Measurements from ENCODE around the gene DTNB. TPM values are rescaled to one million over a fixed set of nuclear protein-coding genes. Genes with fewer than 3 reads are reported as not detected.

The DTNB gene
- total and polyA plus RNA-seq, 2 donors (not counting 1 experiment from before 2014, with no cell fraction given) = 25.7 to 37.3 TPM

GRCh38 chr2:25362049-25362433, 311.3 kb downstream of the DTNB start:
- peak overlapping the region; percentile 55 for H2AFZ ChIP-seq (ENCODE audit: insufficient read depth, low read depth, low read length, poor library complexity, severe bottlenecking)
- ATAC-seq (ENCODE audit: low read depth) = peak; percentile 83
- H3K79me2 ChIP-seq (ENCODE audit: control insufficient read depth, insufficient read depth, low read length) = peaks cover 4% of the 10 kb centered on the region
- peaks cover 0 to 4% (median 0%) of the 10 kb centered on the region in 3 donors for H3K9me3 ChIP-seq (ENCODE audit: control extremely low read depth in 1 of 3, control insufficient read depth in 2 of 3, insufficient read depth in 1 of 3, low read length in 2 of 3)
- H3K27ac ChIP-seq (ENCODE audit: low read length in 2 of 2) = peak overlapping the region; percentile 97 to 98
- 0% methylated on average over 14 of the region's 16 CpGs for WGBS (ENCODE audit: insufficient coverage)
- H3K4me2 ChIP-seq (replicated peaks; ENCODE audit: low read depth, low read length, poor library complexity, severe bottlenecking) = peak overlapping the region; percentile 88
- DNase-seq = peak; percentile 95
- TF ChIP-seq EZH2 (IDR thresholded peaks at IDR 0.05; ENCODE audit: borderline replicate concordance, insufficient read depth, low read depth, low read length, poor library complexity, severe bottlenecking) (no peak), CTCF (IDR thresholded peaks at IDR 0.05) (peak; percentile 93)
- Mint-ChIP-seq H3K4me3 (peak overlapping the region; percentile 89), H3K27ac (peak overlapping the region; percentile 96), H3K4me1 (peaks cover 28% of the 10 kb centered on the region), H3K27me3 (no peaks in the 10 kb centered on the region), H3K9me3 (ENCODE audit: insufficient read depth) (no peaks in the 10 kb centered on the region)
- H3K36me3 ChIP-seq (replicated peaks in 1 of 2; ENCODE audit: control extremely low read depth in 1 of 2, control insufficient read depth in 1 of 2, extremely low read depth in 1 of 2, insufficient read depth in 2 of 2, low read length in 1 of 2) = no peaks in the 10 kb centered on the region
- peak overlapping the region; percentile 58 to 91 (median 72) for H3K4me3 ChIP-seq (ENCODE audit: control extremely low read depth in 1 of 5, extremely low read depth in 1 of 5, insufficient read depth in 1 of 5, low read depth in 2 of 5, low read length in 4 of 5)
- H3K27me3 ChIP-seq (replicated peaks in 1 of 4; ENCODE audit: control extremely low read depth in 1 of 4, control insufficient read depth in 3 of 4, insufficient read depth in 4 of 4, low read length in 3 of 4) = no peaks in the 10 kb centered on the region
- ChIA-PET CTCF (interaction anchor here (0.6 to 7.3 kb wide), 51 partner anchors 8 to 246 kb away, joined by 3 to 109 read pairs (median 5); partner anchors contain the start of gene DNMT3A), POLR2A (interaction anchor here (0.5 to 2.2 kb wide), 12 partner anchors 10 to 569 kb away, joined by 3 to 28 read pairs (median 4); no protein-coding TSS in a partner anchor)
- no peaks in the 10 kb centered on the region for H4K20me1 ChIP-seq (ENCODE audit: control insufficient read depth, insufficient read depth, low read length, poor library complexity, severe bottlenecking)
- intact Hi-C loops (cut with micrococcal nuclease) = loop anchor here (1.0 to 10.0 kb wide), 13 partner anchors 15 to 390 kb away; partner anchors contain the start of genes DNAJC27, DTNB and POMC
- peaks cover 7 to 18% of the 10 kb centered on the region in 2 donors for H3K4me1 ChIP-seq (ENCODE audit: control insufficient read depth in 2 of 2, insufficient read depth in 2 of 2, low read length in 2 of 2)
- H3K9ac ChIP-seq (ENCODE audit: low read length) = peak overlapping the region; percentile 83

All from B cell (primary cell).